Nephron progenitor cell (in vitro differentiated cells): ENCODE results near the gene PORCN.
A peak's percentile ranks its signal among the peaks of the same experiment; 100 is the strongest.

Experiments used
- DNase-seq: peaks from one replicate; pipeline ENCODE4 v3.0.0; 2021
- H3K27ac Mint-ChIP-seq: 2 replicates; pipeline ENCODE4 v1.8.0; 2021; ENCODE audit warnings: mild to moderate bottlenecking, moderate library complexity, mixed read lengths
- H3K27me3 Mint-ChIP-seq: 2 replicates; pipeline ENCODE4 v1.8.0; 2021; ENCODE audit warnings: mild to moderate bottlenecking, low read depth, mixed read lengths; ENCODE audit not compliant: poor library complexity
- H3K36me3 Mint-ChIP-seq: 2 replicates; pipeline ENCODE4 v1.8.0; 2021; ENCODE audit warnings: low read depth, mixed read lengths
- H3K4me1 Mint-ChIP-seq: 2 replicates; pipeline ENCODE4 v1.8.0; 2021; ENCODE audit warnings: mixed read lengths
- H3K4me3 Mint-ChIP-seq: 2 replicates; pipeline ENCODE4 v1.8.0; 2021; ENCODE audit warnings: mild to moderate bottlenecking, moderate library complexity, mixed read lengths
- H3K9me3 Mint-ChIP-seq: 2 replicates; pipeline ENCODE4 v1.8.0; 2021; ENCODE audit warnings: mild to moderate bottlenecking, moderate library complexity, mixed read lengths
- TF ChIP-seq, protein P1 (sequence below): fragments of 200-600 bp; sonication (generic); IDR thresholded peaks from 2 replicates; pipeline ENCODE4 v1.5.0; 2021; ENCODE audit warnings: antibody characterized with exemption

Gene PORCN

DNA sequence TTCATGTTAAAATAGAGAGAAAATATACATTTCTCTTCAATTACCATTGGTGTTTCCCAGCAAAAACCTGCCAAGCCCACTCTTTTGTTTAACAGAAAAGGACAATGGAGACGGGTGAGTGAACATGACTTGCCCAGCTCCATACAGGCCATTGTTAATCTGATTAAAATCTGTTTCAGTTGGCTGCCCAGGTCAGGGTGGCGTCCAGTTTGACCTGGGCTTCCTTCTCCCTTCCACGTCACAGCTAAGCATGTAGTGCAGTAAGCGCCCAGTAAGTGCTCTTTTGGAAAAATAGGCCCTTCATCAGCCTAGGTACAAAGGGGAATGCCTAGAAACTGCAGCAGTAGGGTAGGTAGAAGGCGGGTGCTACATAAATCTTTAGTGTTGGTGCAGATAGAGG, 1.5 kb upstream of the PORCN start:
- no peak for DNase-seq
- H3K27ac Mint-ChIP-seq, result no peak overlapping the region
- peaks cover 59% of the 10 kb centered on the region for H3K9me3 Mint-ChIP-seq
- H3K4me3 Mint-ChIP-seq, result peak overlapping the region; percentile 66
- no peaks in the 10 kb centered on the region for H3K36me3 Mint-ChIP-seq
- peaks cover 8% of the 10 kb centered on the region for H3K4me1 Mint-ChIP-seq
- TF ChIP-seq, protein P1, sequence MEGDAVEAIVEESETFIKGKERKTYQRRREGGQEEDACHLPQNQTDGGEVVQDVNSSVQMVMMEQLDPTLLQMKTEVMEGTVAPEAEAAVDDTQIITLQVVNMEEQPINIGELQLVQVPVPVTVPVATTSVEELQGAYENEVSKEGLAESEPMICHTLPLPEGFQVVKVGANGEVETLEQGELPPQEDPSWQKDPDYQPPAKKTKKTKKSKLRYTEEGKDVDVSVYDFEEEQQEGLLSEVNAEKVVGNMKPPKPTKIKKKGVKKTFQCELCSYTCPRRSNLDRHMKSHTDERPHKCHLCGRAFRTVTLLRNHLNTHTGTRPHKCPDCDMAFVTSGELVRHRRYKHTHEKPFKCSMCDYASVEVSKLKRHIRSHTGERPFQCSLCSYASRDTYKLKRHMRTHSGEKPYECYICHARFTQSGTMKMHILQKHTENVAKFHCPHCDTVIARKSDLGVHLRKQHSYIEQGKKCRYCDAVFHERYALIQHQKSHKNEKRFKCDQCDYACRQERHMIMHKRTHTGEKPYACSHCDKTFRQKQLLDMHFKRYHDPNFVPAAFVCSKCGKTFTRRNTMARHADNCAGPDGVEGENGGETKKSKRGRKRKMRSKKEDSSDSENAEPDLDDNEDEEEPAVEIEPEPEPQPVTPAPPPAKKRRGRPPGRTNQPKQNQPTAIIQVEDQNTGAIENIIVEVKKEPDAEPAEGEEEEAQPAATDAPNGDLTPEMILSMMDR, result no peak
- H3K27me3 Mint-ChIP-seq, result peaks cover 7% of the 10 kb centered on the region

DNA sequence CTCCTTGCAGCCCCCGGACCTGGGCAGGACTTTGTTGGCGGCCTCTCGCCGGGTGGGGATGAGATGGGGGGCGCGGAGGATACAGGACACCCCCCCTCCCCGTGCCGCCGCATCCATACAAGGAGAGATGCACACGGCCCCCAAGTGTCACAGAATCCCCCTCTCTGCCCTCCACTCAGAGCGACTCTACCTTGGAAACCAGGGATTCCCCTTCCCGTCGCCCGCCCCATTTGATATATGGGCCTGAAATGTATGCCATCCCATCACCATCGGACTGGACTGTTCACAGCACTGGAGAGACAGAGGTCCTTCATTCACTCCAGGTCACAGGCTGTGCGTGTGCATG, 426 bp downstream of the PORCN start:
- H3K27ac Mint-ChIP-seq, result no peak overlapping the region
- peaks cover 50% of the 10 kb centered on the region for H3K9me3 Mint-ChIP-seq
- H3K4me1 Mint-ChIP-seq, result peaks cover 13% of the 10 kb centered on the region
- TF ChIP-seq, protein P1, result no peak
- DNase-seq, result no peak
- peaks cover 10% of the 10 kb centered on the region for H3K27me3 Mint-ChIP-seq
- peaks cover 7% of the 10 kb centered on the region for H3K36me3 Mint-ChIP-seq
- peak overlapping the region; percentile 90 for H3K4me3 Mint-ChIP-seq

DNA sequence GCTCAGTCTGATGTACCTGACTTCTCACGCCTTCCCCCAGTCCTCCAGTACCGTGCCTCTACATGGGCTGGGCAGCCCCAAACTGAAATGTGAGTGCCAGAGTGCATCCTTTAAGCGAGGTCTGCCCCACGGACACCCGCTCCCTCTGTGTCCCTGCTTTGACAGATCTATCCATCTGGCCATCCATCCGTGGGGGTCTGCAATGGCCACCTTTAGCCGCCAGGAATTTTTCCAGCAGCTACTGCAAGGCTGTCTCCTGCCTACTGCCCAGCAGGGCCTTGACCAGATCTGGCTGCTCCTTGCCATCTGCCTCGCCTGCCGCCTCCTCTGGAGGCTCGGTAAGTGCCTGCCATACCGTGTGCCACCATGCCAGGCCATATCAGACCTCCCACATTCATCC, 827 bp downstream of the PORCN start:
- Mint-ChIP-seq H3K4me3 (peak overlapping the region; percentile 90), H3K4me1 (peaks cover 13% of the 10 kb centered on the region), H3K9me3 (peaks cover 52% of the 10 kb centered on the region), H3K27me3 (peaks cover 10% of the 10 kb centered on the region), H3K27ac (no peak overlapping the region), H3K36me3 (peaks cover 7% of the 10 kb centered on the region)
- TF ChIP-seq, protein P1, result no peak
- no peak for DNase-seq

DNA sequence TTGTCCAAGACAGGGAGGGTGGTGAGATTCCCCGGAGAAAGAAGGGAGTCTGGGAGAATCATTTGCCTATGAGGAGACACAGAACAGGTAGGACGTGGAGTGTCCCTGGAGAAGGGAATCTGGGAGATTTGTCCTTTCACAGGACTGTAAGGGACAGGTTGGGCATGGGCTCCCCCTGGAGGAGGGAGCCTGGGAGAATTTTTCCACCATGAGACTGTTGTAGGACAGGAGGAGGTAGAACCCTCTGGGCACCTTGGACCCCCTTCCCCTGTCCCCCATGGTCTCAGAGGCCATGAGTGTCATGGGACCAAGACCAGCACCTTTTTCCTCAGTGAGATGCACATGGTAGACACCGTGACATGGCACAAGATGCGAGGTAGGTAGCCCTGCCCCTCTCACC, 2.8 kb downstream of the PORCN start:
- DNase-seq, result no peak
- Mint-ChIP-seq H3K4me3 (no peak overlapping the region), H3K27ac (no peak overlapping the region), H3K27me3 (peaks cover 14% of the 10 kb centered on the region), H3K9me3 (peaks cover 63% of the 10 kb centered on the region), H3K4me1 (peaks cover 13% of the 10 kb centered on the region), H3K36me3 (peaks cover 7% of the 10 kb centered on the region)
- TF ChIP-seq, protein P1, result no peak

DNA sequence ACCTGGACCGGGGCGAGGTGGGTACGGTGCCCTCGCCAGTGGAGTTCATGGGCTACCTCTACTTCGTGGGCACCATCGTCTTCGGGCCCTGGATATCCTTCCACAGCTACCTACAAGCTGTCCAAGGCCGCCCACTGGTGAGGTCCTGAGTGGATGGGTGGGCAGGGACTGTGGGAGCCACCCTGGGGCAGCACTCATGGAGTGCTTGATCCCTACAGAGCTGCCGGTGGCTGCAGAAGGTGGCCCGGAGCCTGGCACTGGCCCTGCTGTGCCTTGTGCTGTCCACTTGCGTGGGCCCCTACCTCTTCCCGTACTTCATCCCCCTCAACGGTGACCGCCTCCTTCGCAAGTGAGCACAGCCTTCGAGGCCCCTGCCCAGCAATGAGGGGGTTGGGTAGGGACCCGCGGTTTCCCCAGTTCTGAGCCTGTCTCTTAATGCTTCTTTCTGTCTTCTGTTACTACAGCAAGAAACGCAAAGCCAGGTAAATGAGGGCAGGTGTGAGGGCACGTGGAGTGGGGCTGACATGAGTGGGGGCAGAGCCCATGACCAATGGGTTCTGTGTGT, 3.7 kb downstream of the PORCN start:
- Mint-ChIP-seq H3K27ac (no peak overlapping the region), H3K27me3 (peaks cover 14% of the 10 kb centered on the region), H3K9me3 (peaks cover 67% of the 10 kb centered on the region), H3K4me3 (no peak overlapping the region), H3K4me1 (peaks cover 13% of the 10 kb centered on the region), H3K36me3 (peaks cover 7% of the 10 kb centered on the region)
- TF ChIP-seq, protein P1, result no peak
- DNase-seq, result no peak

DNA sequence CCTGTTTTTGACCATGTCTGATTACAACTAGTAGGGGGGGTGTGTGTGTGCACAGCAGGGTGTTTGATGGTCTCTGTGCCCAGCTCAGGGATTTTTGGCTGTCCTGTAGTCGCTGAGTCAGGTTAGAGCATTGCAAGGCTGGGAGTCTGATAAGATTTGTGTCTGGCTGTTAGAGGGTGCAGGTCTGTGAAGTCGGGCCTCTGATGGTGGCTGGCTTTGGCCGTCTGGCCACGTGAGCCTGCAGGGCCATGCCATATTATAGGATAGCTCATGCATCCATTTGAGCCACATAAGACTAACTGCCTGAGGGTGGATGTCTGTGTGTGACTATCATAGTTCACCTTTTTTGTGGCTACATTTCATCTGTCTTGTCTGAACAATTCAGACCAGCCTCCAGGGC, 4.9 kb downstream of the PORCN start:
- H3K4me1 Mint-ChIP-seq, result peaks cover 13% of the 10 kb centered on the region
- peaks cover 62% of the 10 kb centered on the region for H3K9me3 Mint-ChIP-seq
- H3K36me3 Mint-ChIP-seq, result peaks cover 7% of the 10 kb centered on the region
- no peak for DNase-seq
- peaks cover 14% of the 10 kb centered on the region for H3K27me3 Mint-ChIP-seq
- no peak overlapping the region for H3K27ac Mint-ChIP-seq
- TF ChIP-seq, protein P1, result no peak
- no peak overlapping the region for H3K4me3 Mint-ChIP-seq
